Sigmoid colon (tissue), 7 donors: ENCODE data around the gene PBX2. TPM values are rescaled to one million over a fixed set of nuclear protein-coding genes. Genes with fewer than 3 reads are reported as not detected.

Experiments used
- DNase-seq: peaks from one replicate; pipeline ENCODE4 v3.0.0-alpha.2; 2019
- H3K27ac ChIP-seq, 4 donors: fragments of 200-600 bp; sonication (generic); one replicate each; pipeline ENCODE4 v1.5.1; 2016 to 2019; ENCODE audit warnings: mild to moderate bottlenecking in 1 of 4
- H3K27me3 ChIP-seq, 3 donors: fragments of 200-600 bp; sonication (generic); one replicate each; pipeline ENCODE4 v1.5.1; 2019; ENCODE audit warnings: mild to moderate bottlenecking in 1 of 3
- H3K36me3 ChIP-seq, 4 donors: fragments of 200-600 bp; sonication (generic); one replicate each; pipeline ENCODE4 v1.5.1; 2016 to 2019
- H3K4me1 ChIP-seq, 4 donors: fragments of 200-600 bp; sonication (generic); one replicate each; pipeline ENCODE4 v1.5.1; 2017 to 2019
- H3K4me3 ChIP-seq, 4 donors: fragments of 200-600 bp; sonication (generic); one replicate each; pipeline ENCODE4 v1.5.1; 2017 to 2019; ENCODE audit warnings: mild to moderate bottlenecking in 2 of 4, moderate library complexity in 1 of 4
- H3K9me3 ChIP-seq, 4 donors: fragments of 200-600 bp in 3 of 4; sonication (generic) in 3 of 4; one replicate each; pipeline versions ENCODE4 v1.5.1 to v1.6.1; 2013 to 2019
- CTCF ChIP-seq, 4 experiments: fragments of 450-650 bp in 3 of 4; fragments of 200-600 bp in 1 of 4; IDR thresholded peaks; one replicate each; pipeline ENCODE4 v1.5.1; 2016 to 2019; ENCODE audit warnings: antibody characterized with exemption in 4 of 4, mild to moderate bottlenecking in 3 of 4, moderate library complexity in 2 of 4
- EP300 ChIP-seq, 4 donors: sonication (generic); formaldehyde crosslinking; IDR thresholded peaks; one replicate each; pipeline ENCODE4 v1.6.1; 2017; ENCODE audit warnings: antibody characterized with exemption in 4 of 4
- POLR2A ChIP-seq, 2 donors: fragments of 450-650 bp; IDR thresholded peaks; one replicate each; pipeline ENCODE4 v1.6.1; 2016; ENCODE audit warnings: antibody characterized with exemption in 2 of 2, mild to moderate bottlenecking in 2 of 2, moderate library complexity in 2 of 2
- POLR2AphosphoS5 ChIP-seq, 4 donors: sonication (generic); formaldehyde crosslinking; IDR thresholded peaks; one replicate each; pipeline ENCODE4 v1.6.1; 2017; ENCODE audit warnings: antibody characterized with exemption in 4 of 4
- WGBS, 2 donors: extraction: QIAGEN DNeasy Blood & Tissue Kit; methylation state at CpG; one replicate each; pipeline ENCODE4 v1.1.7; 2013; 5-methylcytosine and 5-hydroxymethylcytosine counted together
- intact Hi-C: fragments of 100-400 bp; cut with DNase I; formaldehyde crosslinking; loops from one replicate; pipeline ENCODE4 v1.15.1; 2023
- polyA plus RNA-seq, 3 donors: library from polyadenylated mRNA; stranded (reverse); fragments of 200-250 nt; gene quantifications; one replicate each; pipeline ENCODE4 v1.2.3, GENCODE V29; 2013
- total RNA-seq, 4 donors: library from RNA; depleted of rRNA; stranded (reverse); fragments of >200 nt; gene quantifications; one replicate each; pipeline ENCODE4 v1.1.0, GENCODE V29; 2016
- donor health status: healthy with polysubstance abuse.
- donor health status: Bipolar disorder and iron deficiency.
- donor health status: healthy.

PBX2 gene
- total and polyA plus RNA-seq, 7 donors: 16.6 to 67.7 (median 54.2) TPM

GRCh38 chr6:32151863-32152768 is 37.9 kb downstream of the PBX2 start, which contains the start of gene PRRT1:
PRRT1 (minus strand) TSS chr6:32151939; CDS start chr6:32151827, 112 bp downstream.
- no peaks in the 10 kb centered on the region for H3K9me3 ChIP-seq
- H3K4me3 ChIP-seq: peak within 1 kb of the TSS; percentile 61 to 80 (median 78)
- TF ChIP-seq POLR2A (IDR thresholded peaks at IDR 0.05) (no peak), POLR2AphosphoS5 (IDR thresholded peaks at IDR 0.05) (peak in 1 of 4 donors; percentile 19)
- intact Hi-C loops: loop anchor here (1.0 to 10.0 kb wide), 3 partner anchors 22 to 107 kb away; partner anchors contain the start of gene FKBPL
- no peak for DNase-seq
- H3K4me1 ChIP-seq: peaks cover 0 to 59% (median 49%) of the 10 kb centered on the region in 4 donors
- 35 to 65% methylated on average over 18 of the region's 24 CpGs for WGBS, 2 donors
- no peaks in the 10 kb centered on the region for H3K27me3 ChIP-seq
- H3K27ac ChIP-seq: peak within 1 kb of the TSS; percentile 88 to 93 (median 92)
- H3K36me3 ChIP-seq: peaks cover 0 to 34% (median 1%) of the 10 kb centered on the region in 4 donors

GRCh38 chr6:32151181-32151862 is 38.7 kb downstream of the PBX2 start:
- intact Hi-C loops: loop anchor here (5.0 to 10.0 kb wide), 2 partner anchors 46 to 107 kb away; no protein-coding TSS in a partner anchor
- TF ChIP-seq POLR2A (IDR thresholded peaks at IDR 0.05) (no peak), POLR2AphosphoS5 (IDR thresholded peaks at IDR 0.05) (peak in 1 of 4 donors; percentile 51)
- 54 to 69% methylated on average over 8 of the region's 8 CpGs for WGBS, 2 donors
- peaks cover 0 to 58% (median 49%) of the 10 kb centered on the region in 4 donors for H3K4me1 ChIP-seq
- H3K27me3 ChIP-seq: no peaks in the 10 kb centered on the region
- peak overlapping the region; percentile 88 to 93 (median 92) for H3K27ac ChIP-seq
- no peak for DNase-seq
- H3K4me3 ChIP-seq: peak overlapping the region; percentile 61 to 80 (median 78)
- H3K9me3 ChIP-seq: no peaks in the 10 kb centered on the region
- peaks cover 0 to 26% (median 0%) of the 10 kb centered on the region in 4 donors for H3K36me3 ChIP-seq

- peaks cover 0 to 18% (median 0%) of the 10 kb centered on the region in 4 donors for H3K36me3 ChIP-seq
- intact Hi-C loops: loop anchor here (5.0 to 10.0 kb wide), 2 partner anchors 47 to 105 kb away; no protein-coding TSS in a partner anchor
- no peaks in the 10 kb centered on the region for H3K27me3 ChIP-seq
- peak overlapping the region in 3 of 4 donors; percentile 92 to 93 (median 93) for H3K27ac ChIP-seq
- peak overlapping the region; percentile 61 to 80 (median 78) for H3K4me3 ChIP-seq
- peaks cover 0 to 47% (median 40%) of the 10 kb centered on the region in 4 donors for H3K4me1 ChIP-seq
- 51 to 78% methylated on average over 55 of the region's 55 CpGs for WGBS, 2 donors
- H3K9me3 ChIP-seq: no peaks in the 10 kb centered on the region
- TF ChIP-seq CTCF (IDR thresholded peaks at IDR 0.05) (no peak), POLR2AphosphoS5 (IDR thresholded peaks at IDR 0.05) (no peak), EP300 (IDR thresholded peaks at IDR 0.05) (no peak), POLR2A (IDR thresholded peaks at IDR 0.05) (no peak)
- DNase-seq: no peak
These were observed 39.8 kb downstream of the PBX2 start for GRCh38 chr6:32149932-32150870.

- intact Hi-C loops: no loop called here
- Histone ChIP-seq H3K27ac (peak overlapping the region in 2 of 4 donors; percentile 7 to 93), H3K9me3 (no peaks in the 10 kb centered on the region), H3K4me3 (peak overlapping the region in 3 of 4 donors; percentile 7 to 13 (median 11)), H3K4me1 (peaks cover 0 to 39% (median 35%) of the 10 kb centered on the region in 4 donors), H3K36me3 (peaks cover 0 to 18% (median 0%) of the 10 kb centered on the region in 4 donors), H3K27me3 (no peaks in the 10 kb centered on the region)
- no peak for TF ChIP-seq POLR2A (IDR thresholded peaks at IDR 0.05)
- TF ChIP-seq POLR2AphosphoS5 (IDR thresholded peaks at IDR 0.05): no peak
- TF ChIP-seq EP300 (IDR thresholded peaks at IDR 0.05): no peak
- TF ChIP-seq CTCF (IDR thresholded peaks at IDR 0.05): no peak
- WGBS, 2 donors: 54 to 80% methylated on average over 47 of the region's 47 CpGs
- no peak for DNase-seq
These were observed 40.8 kb downstream of the PBX2 start for GRCh38 chr6:32149092-32149755.
